Left colon (tissue), 2 donors: ENCODE measurements around the gene CASZ1. TPM values are rescaled to one million over a fixed set of nuclear protein-coding genes. Genes with fewer than 3 reads are reported as not detected.

Experiments
- ATAC-seq: fragments of 200-7000 bp; cut with Tn5 transposase; one replicate; pipeline ENCODE4 v1.9.1; 2020; ENCODE audit warnings: mild to moderate bottlenecking, moderate library complexity
- DNase-seq, 2 donors: peaks; one replicate each; pipeline ENCODE4 v3.0.0-alpha.2; 2020
- intact Hi-C, 2 donors: fragments of 100-400 bp; cut with DNase I in 1 of 2; cut with micrococcal nuclease in 1 of 2; formaldehyde crosslinking; loops; one replicate each; pipeline versions ENCODE4 v1.11.2 to v1.14.0; 2022; cut with DNase I, micrococcal nuclease
- long read RNA-seq: library from polyadenylated mRNA; unstranded; transcript quantifications from one replicate; pipeline ENCODE4 v2.0.0, GENCODE V29; 2021
- total RNA-seq, 2 donors: library from RNA; stranded (reverse); fragmentation: NEBNext Ultra II Directional; extraction: Animal tissue kit (Norgen Biotek cat#: 25700); gene quantifications; one replicate each; pipeline ENCODE4 v1.2.1, GENCODE V29; 2021
- donor health status: DM: no; HTN: no; CAD: no.
- donor health status: DM: yes; HTN: yes; CAD: no.

The CASZ1 gene
- 10 to 100 TPM; 61.3 to 63.8 TPM for total RNA-seq
- long read RNA-seq, partial matches to known transcripts, result 11 of 49 reads
- long read RNA-seq, other reads (novel, unspliced or antisense), result 37 of 49 reads

GRCh38 chr1:10796029-10796944, at the start of gene CASZ1:
Gene CASZ1, minus strand, starts transcription at chr1:10796646. Its CDS starts 102,757 bp downstream, at chr1:10693889.
- DNase-seq (peak; percentile 81 to 82), ATAC-seq (peak; percentile 57)
- intact Hi-C loops, result loop anchor here in 1 of 2 donors (10.0 kb wide), 1 partner anchor 101 kb away; no protein-coding TSS in a partner anchor

GRCh38 chr1:10843697-10844096, 47.3 kb upstream of the CASZ1 start:
- ATAC-seq, result no peak
- no peak for DNase-seq
- intact Hi-C loops, result no loop called here

- intact Hi-C loops, result no loop called here
- no peak for ATAC-seq
- DNase-seq, result no peak
Observed at GRCh38 chr1:10841118-10841517, 44.7 kb upstream of the CASZ1 start.

GRCh38 chr1:10839188-10839770, 42.8 kb upstream of the CASZ1 start:
- DNase-seq (no peak), ATAC-seq (no peak)
- intact Hi-C loops, result no loop called here

GRCh38 chr1:10838541-10838940, 42.1 kb upstream of the CASZ1 start:
- ATAC-seq (no peak), DNase-seq (no peak)

GRCh38 chr1:10836726-10837125, 40.3 kb upstream of the CASZ1 start:
- DNase-seq (no peak), ATAC-seq (peak; percentile 22)
- intact Hi-C loops, result no loop called here

More at GRCh38 chr1:10838541-10838940, 42.1 kb upstream of the CASZ1 start:
- intact Hi-C loops, result no loop called here

GRCh38 chr1:10835822-10836421, 39.5 kb upstream of the CASZ1 start:
- peak; percentile 70 for ATAC-seq
- intact Hi-C loops, result no loop called here

GRCh38 chr1:10835421-10835820, 39.0 kb upstream of the CASZ1 start:
- intact Hi-C loops, result no loop called here
- DNase-seq (no peak), ATAC-seq (no peak)

More at GRCh38 chr1:10835822-10836421, 39.5 kb upstream of the CASZ1 start:
- peak; percentile 35 to 55 for DNase-seq

- no peak for ATAC-seq
- intact Hi-C loops, result no loop called here
Observed at GRCh38 chr1:10834770-10835412, 38.4 kb upstream of the CASZ1 start.

GRCh38 chr1:10833630-10834557, 37.4 kb upstream of the CASZ1 start:
- ATAC-seq (no peak), DNase-seq (no peak)
- intact Hi-C loops, result no loop called here

More at GRCh38 chr1:10834770-10835412, 38.4 kb upstream of the CASZ1 start:
- DNase-seq, result no peak

- intact Hi-C loops, result no loop called here
- no peak for DNase-seq
- no peak for ATAC-seq
Observed at GRCh38 chr1:10832703-10833102, 36.3 kb upstream of the CASZ1 start.

GRCh38 chr1:10830961-10831668, 34.7 kb upstream of the CASZ1 start:
- intact Hi-C loops, result no loop called here
- DNase-seq, result no peak
- no peak for ATAC-seq

GRCh38 chr1:10829965-10830515, 33.6 kb upstream of the CASZ1 start:
- intact Hi-C loops, result no loop called here
- ATAC-seq (no peak), DNase-seq (no peak)

- ATAC-seq (no peak), DNase-seq (no peak)
- intact Hi-C loops, result no loop called here
Observed at GRCh38 chr1:10829067-10829818, 32.8 kb upstream of the CASZ1 start.

GRCh38 chr1:10827377-10828333, 31.2 kb upstream of the CASZ1 start:
- ATAC-seq (no peak), DNase-seq (no peak)
- intact Hi-C loops, result no loop called here
